Chondrocyte (in vitro differentiated cells): ENCODE data around the gene PSMC2. TPM values are rescaled to one million over a fixed set of nuclear protein-coding genes. Genes with fewer than 3 reads are reported as not detected.
A peak's percentile ranks its signal among the peaks of the same experiment; 100 is the strongest.

Experiments
- DNase-seq: peaks from one replicate; pipeline ENCODE4 v3.0.0; 2021; ENCODE audit warnings: mixed read lengths, low spot score
- H3K27ac Mint-ChIP-seq: one replicate; pipeline ENCODE4 v1.8.0; 2021; ENCODE audit warnings: mild to moderate bottlenecking, moderate library complexity, mixed read lengths; ENCODE audit not compliant: unreplicated experiment
- H3K27me3 Mint-ChIP-seq: 2 replicates; pipeline ENCODE4 v1.8.0; 2021; ENCODE audit warnings: low read depth, mixed read lengths
- H3K36me3 Mint-ChIP-seq: 2 replicates; pipeline ENCODE4 v1.8.0; 2021; ENCODE audit warnings: low read depth, mixed read lengths
- H3K4me1 Mint-ChIP-seq: 2 replicates; pipeline ENCODE4 v1.8.0; 2021; ENCODE audit warnings: low read depth, mild to moderate bottlenecking, mixed read lengths
- H3K4me3 Mint-ChIP-seq: one replicate; pipeline ENCODE4 v1.8.0; 2021; ENCODE audit warnings: mild to moderate bottlenecking, moderate library complexity, mixed read lengths; ENCODE audit not compliant: unreplicated experiment
- H3K9me3 Mint-ChIP-seq: 2 replicates; pipeline ENCODE4 v1.8.0; 2021; ENCODE audit warnings: low read depth, mixed read lengths
- long read RNA-seq: library from polyadenylated mRNA; stranded (forward); transcript quantifications from one replicate; pipeline ENCODE4 v2.0.0, GENCODE V29; 2021
- total RNA-seq: library from RNA; stranded (reverse); gene quantifications from 3 replicates; pipeline ENCODE4 v1.2.1, GENCODE V29; 2021
- TF ChIP-seq, protein P1 (sequence below): fragments of 200-600 bp; sonication (generic); IDR thresholded peaks from 2 replicates; pipeline ENCODE4 v1.5.0; 2021; ENCODE audit warnings: antibody characterized with exemption, mild to moderate bottlenecking, moderate library complexity

PSMC2 gene
- 126 to 157 TPM (median 133 TPM) in 3 replicates for total RNA-seq
- long read RNA-seq, transcript PSMC2-201 (12 exons, 2,637 nt): major isoform, 110 of 112 reads
- long read RNA-seq, partial matches to known transcripts: 1 of 112 reads
- long read RNA-seq, other reads (novel, unspliced or antisense): 1 of 112 reads

DNA sequence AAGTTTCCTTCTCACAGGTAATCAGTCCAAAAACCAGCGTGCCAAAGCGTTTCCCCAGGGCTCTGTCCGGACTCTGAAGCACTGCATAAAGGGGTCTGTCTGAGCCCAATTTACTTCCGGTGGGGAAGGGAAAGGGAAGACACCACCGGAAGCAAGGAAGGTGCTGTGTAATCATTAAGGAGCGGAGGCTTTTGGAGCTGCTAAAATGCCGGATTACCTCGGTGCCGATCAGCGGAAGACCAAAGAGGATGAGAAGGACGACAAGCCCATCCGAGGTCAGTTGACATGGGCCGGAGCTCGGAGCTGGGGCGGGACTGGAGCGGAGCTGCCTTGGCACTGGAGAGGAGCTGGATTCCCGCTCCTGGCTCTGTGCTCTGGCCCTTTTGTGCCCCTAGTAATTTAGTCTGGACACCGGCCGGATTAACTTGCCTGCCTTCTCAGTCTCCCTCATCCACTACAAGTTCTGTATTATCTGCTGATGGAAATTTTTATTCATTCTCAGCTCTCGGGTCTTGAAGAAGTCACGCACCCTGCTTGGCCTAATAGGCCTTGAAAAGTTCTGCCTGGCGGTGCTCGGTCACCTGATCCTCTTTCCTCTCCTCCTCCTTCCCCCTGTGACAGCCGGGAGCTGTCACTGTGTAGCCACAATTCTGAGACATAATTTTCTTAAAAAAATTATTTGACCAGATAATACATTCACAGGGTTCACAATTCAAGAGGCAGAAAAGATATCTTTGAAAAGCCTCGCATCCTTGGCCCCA is at the start of gene PSMC2:
PSMC2 (plus strand) TSS at position 137 of the 761 bp plus-strand sequence; CDS start at position 206, 69 bp downstream.
- no peaks in the 10 kb centered on the region for H3K9me3 Mint-ChIP-seq
- H3K4me3 Mint-ChIP-seq: peak within 1 kb of the TSS; percentile 97
- H3K36me3 Mint-ChIP-seq: peaks cover 4% of the 10 kb centered on the region
- no peak for DNase-seq
- H3K27ac Mint-ChIP-seq: peak within 1 kb of the TSS; percentile 100
- peaks cover 60% of the 10 kb centered on the region for H3K4me1 Mint-ChIP-seq
- H3K27me3 Mint-ChIP-seq: no peaks in the 10 kb centered on the region
- TF ChIP-seq, protein P1, sequence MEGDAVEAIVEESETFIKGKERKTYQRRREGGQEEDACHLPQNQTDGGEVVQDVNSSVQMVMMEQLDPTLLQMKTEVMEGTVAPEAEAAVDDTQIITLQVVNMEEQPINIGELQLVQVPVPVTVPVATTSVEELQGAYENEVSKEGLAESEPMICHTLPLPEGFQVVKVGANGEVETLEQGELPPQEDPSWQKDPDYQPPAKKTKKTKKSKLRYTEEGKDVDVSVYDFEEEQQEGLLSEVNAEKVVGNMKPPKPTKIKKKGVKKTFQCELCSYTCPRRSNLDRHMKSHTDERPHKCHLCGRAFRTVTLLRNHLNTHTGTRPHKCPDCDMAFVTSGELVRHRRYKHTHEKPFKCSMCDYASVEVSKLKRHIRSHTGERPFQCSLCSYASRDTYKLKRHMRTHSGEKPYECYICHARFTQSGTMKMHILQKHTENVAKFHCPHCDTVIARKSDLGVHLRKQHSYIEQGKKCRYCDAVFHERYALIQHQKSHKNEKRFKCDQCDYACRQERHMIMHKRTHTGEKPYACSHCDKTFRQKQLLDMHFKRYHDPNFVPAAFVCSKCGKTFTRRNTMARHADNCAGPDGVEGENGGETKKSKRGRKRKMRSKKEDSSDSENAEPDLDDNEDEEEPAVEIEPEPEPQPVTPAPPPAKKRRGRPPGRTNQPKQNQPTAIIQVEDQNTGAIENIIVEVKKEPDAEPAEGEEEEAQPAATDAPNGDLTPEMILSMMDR: peak; percentile 7

- Mint-ChIP-seq H3K27ac (peak overlapping the region; percentile 88), H3K36me3 (peaks cover 13% of the 10 kb centered on the region), H3K27me3 (peaks cover 8% of the 10 kb centered on the region), H3K4me1 (peaks cover 25% of the 10 kb centered on the region), H3K4me3 (peak overlapping the region; percentile 86), H3K9me3 (no peaks in the 10 kb centered on the region)
- TF ChIP-seq, protein P1: no peak
- no peak for DNase-seq
Measured at GRCh38 chr7:103297837-103298179, 49.6 kb upstream of the PSMC2 start.

GRCh38 chr7:103299660-103300059 is 47.8 kb upstream of the PSMC2 start:
- no peak for DNase-seq
- Mint-ChIP-seq H3K27me3 (no peaks in the 10 kb centered on the region), H3K4me1 (peaks cover 25% of the 10 kb centered on the region), H3K4me3 (no peak overlapping the region), H3K27ac (no peak overlapping the region), H3K9me3 (no peaks in the 10 kb centered on the region), H3K36me3 (peaks cover 23% of the 10 kb centered on the region)
- TF ChIP-seq, protein P1: no peak

DNA sequence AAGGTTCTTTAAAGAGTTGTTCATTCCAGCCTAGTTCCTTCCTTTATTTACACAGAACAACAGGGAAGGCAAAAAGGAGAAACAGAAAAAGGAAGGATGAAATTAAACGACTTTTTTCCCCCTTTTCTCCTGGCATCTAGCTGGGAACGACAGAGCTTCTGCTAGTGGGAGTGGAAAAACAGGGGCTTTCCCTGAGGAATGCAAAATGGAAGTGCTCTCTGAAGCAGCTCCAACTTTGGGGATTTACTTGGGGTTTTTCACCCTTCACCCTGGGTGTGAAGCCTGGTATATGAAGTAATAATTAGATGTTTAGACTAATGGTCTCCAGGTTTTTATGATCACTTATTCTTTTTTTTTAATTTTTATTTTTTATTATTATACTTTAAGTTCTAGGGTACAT is 46.0 kb upstream of the PSMC2 start:
- no peak overlapping the region for H3K27ac Mint-ChIP-seq
- no peaks in the 10 kb centered on the region for H3K9me3 Mint-ChIP-seq
- H3K4me1 Mint-ChIP-seq: peaks cover 25% of the 10 kb centered on the region
- no peak overlapping the region for H3K4me3 Mint-ChIP-seq
- H3K36me3 Mint-ChIP-seq: peaks cover 30% of the 10 kb centered on the region
- no peaks in the 10 kb centered on the region for H3K27me3 Mint-ChIP-seq
- no peak for DNase-seq
- TF ChIP-seq, protein P1: no peak

- Mint-ChIP-seq H3K36me3 (peaks cover 27% of the 10 kb centered on the region), H3K9me3 (no peaks in the 10 kb centered on the region), H3K27me3 (no peaks in the 10 kb centered on the region), H3K27ac (no peak overlapping the region), H3K4me3 (no peak overlapping the region), H3K4me1 (no peaks in the 10 kb centered on the region)
- no peak for DNase-seq
- TF ChIP-seq, protein P1: no peak
Measured at GRCh38 chr7:103307503-103308231, 39.8 kb upstream of the PSMC2 start.
